Liver (tissue), 3 donors: ENCODE results near the gene TRPC4AP.

Experiments used
- JUND ChIP-seq, 2 donors: IDR thresholded peaks; 2 replicates each; pipeline ENCODE4 v1.6.1; 2016; ENCODE audit warnings: antibody characterized with exemption in 2 of 2
- RXRA ChIP-seq, 2 donors: IDR thresholded peaks; 2 replicates each; pipeline ENCODE4 v1.6.1; 2017 to 2018; ENCODE audit warnings: antibody characterized with exemption in 2 of 2, mild to moderate bottlenecking in 1 of 2
- SP1 ChIP-seq: IDR thresholded peaks from 2 replicates; pipeline ENCODE4 v1.6.1; 2018; ENCODE audit warnings: antibody characterized with exemption, mild to moderate bottlenecking
- TAF1 ChIP-seq: conservative IDR thresholded peaks from 2 replicates; pipeline ENCODE4 v1.6.1; 2016; ENCODE audit warnings: antibody characterized with exemption, mild to moderate bottlenecking
- TF ChIP-seq, protein P1 (sequence below): IDR thresholded peaks from 2 replicates; pipeline ENCODE4 v1.6.1; 2016; ENCODE audit warnings: antibody characterized with exemption
- TF ChIP-seq, protein P2 (sequence below): fragments of 150-350 bp; IDR thresholded peaks from 2 replicates; pipeline ENCODE4 v1.5.1; 2017; ENCODE audit warnings: improper control_type of control experiment, low read depth, low read length; ENCODE audit not compliant: missing input control
- TF ChIP-seq, protein P3 (sequence below): IDR thresholded peaks from 2 replicates; pipeline ENCODE4 v1.6.1; 2016; ENCODE audit warnings: antibody characterized with exemption
- TF ChIP-seq, protein P4 (sequence below): IDR thresholded peaks from 2 replicates; pipeline ENCODE4 v1.6.1; 2016; ENCODE audit warnings: antibody characterized with exemption, mild to moderate bottlenecking
- donor health status: healthy.
- donor health status: healthy.

DNA sequence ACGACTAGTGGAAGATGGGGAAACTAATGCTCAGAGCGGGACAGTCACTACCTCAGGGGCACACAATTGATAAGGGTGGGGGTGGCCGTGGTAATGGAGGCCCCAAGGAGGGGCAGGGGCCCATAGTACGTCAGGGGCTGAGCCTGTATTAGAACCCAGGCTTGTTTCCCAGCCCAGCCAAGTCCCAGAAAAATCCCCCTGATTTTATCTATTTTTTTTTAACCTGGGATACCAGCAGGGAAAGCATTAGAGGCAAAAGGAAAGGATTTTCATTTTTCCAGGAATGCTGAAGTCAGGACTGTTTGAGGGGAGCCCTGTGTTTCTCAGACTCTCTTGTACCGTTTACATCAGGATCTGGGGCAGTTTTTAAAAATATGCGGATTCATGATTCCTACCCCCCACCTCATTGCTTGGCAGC, 136.6 kb downstream of the TRPC4AP start:
- TF ChIP-seq, protein P1, sequence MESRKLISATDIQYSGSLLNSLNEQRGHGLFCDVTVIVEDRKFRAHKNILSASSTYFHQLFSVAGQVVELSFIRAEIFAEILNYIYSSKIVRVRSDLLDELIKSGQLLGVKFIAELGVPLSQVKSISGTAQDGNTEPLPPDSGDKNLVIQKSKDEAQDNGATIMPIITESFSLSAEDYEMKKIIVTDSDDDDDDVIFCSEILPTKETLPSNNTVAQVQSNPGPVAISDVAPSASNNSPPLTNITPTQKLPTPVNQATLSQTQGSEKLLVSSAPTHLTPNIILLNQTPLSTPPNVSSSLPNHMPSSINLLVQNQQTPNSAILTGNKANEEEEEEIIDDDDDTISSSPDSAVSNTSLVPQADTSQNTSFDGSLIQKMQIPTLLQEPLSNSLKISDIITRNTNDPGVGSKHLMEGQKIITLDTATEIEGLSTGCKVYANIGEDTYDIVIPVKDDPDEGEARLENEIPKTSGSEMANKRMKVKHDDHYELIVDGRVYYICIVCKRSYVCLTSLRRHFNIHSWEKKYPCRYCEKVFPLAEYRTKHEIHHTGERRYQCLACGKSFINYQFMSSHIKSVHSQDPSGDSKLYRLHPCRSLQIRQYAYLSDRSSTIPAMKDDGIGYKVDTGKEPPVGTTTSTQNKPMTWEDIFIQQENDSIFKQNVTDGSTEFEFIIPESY: no peak
- TF ChIP-seq, protein P2, sequence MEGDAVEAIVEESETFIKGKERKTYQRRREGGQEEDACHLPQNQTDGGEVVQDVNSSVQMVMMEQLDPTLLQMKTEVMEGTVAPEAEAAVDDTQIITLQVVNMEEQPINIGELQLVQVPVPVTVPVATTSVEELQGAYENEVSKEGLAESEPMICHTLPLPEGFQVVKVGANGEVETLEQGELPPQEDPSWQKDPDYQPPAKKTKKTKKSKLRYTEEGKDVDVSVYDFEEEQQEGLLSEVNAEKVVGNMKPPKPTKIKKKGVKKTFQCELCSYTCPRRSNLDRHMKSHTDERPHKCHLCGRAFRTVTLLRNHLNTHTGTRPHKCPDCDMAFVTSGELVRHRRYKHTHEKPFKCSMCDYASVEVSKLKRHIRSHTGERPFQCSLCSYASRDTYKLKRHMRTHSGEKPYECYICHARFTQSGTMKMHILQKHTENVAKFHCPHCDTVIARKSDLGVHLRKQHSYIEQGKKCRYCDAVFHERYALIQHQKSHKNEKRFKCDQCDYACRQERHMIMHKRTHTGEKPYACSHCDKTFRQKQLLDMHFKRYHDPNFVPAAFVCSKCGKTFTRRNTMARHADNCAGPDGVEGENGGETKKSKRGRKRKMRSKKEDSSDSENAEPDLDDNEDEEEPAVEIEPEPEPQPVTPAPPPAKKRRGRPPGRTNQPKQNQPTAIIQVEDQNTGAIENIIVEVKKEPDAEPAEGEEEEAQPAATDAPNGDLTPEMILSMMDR: no peak
- TF ChIP-seq TAF1 (no peak), RXRA (IDR thresholded peaks at IDR 0.05) (no peak), JUND (IDR thresholded peaks at IDR 0.05) (no peak), SP1 (no peak)
- TF ChIP-seq, protein P3, sequence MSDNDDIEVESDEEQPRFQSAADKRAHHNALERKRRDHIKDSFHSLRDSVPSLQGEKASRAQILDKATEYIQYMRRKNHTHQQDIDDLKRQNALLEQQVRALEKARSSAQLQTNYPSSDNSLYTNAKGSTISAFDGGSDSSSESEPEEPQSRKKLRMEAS: no peak
- TF ChIP-seq, protein P4, sequence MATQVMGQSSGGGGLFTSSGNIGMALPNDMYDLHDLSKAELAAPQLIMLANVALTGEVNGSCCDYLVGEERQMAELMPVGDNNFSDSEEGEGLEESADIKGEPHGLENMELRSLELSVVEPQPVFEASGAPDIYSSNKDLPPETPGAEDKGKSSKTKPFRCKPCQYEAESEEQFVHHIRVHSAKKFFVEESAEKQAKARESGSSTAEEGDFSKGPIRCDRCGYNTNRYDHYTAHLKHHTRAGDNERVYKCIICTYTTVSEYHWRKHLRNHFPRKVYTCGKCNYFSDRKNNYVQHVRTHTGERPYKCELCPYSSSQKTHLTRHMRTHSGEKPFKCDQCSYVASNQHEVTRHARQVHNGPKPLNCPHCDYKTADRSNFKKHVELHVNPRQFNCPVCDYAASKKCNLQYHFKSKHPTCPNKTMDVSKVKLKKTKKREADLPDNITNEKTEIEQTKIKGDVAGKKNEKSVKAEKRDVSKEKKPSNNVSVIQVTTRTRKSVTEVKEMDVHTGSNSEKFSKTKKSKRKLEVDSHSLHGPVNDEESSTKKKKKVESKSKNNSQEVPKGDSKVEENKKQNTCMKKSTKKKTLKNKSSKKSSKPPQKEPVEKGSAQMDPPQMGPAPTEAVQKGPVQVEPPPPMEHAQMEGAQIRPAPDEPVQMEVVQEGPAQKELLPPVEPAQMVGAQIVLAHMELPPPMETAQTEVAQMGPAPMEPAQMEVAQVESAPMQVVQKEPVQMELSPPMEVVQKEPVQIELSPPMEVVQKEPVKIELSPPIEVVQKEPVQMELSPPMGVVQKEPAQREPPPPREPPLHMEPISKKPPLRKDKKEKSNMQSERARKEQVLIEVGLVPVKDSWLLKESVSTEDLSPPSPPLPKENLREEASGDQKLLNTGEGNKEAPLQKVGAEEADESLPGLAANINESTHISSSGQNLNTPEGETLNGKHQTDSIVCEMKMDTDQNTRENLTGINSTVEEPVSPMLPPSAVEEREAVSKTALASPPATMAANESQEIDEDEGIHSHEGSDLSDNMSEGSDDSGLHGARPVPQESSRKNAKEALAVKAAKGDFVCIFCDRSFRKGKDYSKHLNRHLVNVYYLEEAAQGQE: no peak
